NCI-H446 (cell line): Measurements from ENCODE around the gene TMEM236.

Source experiments
- DNase-seq, 2 experiments: peaks; one replicate each; lab custom pipeline; 2025; lab: John Stamatoyannopoulos, UW

Gene TMEM236

DNA sequence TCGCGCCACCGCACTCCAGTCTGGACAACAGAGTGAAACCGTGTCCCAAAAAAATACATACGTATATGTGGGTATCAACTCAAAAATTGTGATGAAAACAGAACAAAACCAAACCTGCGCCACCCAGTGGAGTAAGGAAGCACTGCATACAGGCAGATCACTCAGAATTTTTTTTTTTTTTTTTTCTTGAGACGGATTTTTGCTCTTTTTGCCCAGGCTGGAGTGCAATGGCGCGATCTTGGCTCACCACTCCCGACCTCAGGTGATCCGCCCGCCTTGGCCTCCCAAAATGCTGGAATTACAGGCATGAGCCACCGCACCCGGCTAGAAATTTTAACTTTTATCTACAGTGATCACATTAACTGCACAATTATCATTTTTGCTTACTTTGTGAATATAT is 9.1 kb upstream of the TMEM236 start:
- DNase-seq, result peak; percentile 34 to 67

DNA sequence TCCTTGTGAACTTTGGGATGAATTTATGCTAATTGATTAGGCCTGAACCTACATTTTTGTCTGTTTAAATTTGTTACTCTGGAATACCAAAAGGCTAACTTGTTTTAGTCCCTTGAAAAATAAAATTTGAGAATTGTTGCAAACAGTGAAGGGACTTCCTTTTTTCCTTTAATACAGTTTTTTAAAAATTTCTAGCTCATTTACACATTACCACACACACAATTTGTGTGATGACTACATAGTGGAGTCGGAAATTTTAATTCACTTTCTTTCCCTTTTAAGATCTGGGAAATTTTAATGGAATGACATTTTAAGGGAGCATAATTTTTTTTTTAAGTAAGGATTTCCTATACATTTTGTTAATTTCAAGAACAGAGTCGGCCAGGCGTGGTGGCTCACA is 8.6 kb upstream of the TMEM236 start:
- DNase-seq, result no peak

DNA sequence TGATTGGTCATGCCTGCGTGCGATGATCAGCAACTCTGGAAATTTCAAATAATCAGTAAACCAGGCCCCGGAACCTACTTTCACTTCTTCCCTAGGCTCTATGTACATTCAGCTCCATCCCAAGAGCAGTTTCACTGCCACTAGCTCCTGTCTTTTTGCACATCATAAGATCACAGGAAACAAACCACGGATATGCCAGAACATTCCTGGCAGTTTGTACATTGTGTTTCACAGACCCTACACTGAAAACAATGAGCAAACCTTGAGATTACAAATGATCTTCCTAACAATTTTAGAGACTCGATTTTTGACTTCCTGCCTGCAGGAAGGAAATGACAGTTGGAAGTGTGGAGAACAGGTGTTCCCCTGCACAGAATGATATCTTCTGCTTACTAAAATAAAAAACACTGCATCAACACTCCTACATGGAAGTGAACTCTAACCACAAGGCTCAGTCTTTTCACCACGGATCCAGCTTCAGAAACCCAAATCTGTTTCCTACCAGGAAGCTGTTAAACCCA is 7.6 kb upstream of the TMEM236 start:
- no peak for DNase-seq

- DNase-seq, result peak; percentile 57 to 72
Measured at GRCh38 chr10:17747883-17748550, 4.0 kb upstream of the TMEM236 start.

DNA sequence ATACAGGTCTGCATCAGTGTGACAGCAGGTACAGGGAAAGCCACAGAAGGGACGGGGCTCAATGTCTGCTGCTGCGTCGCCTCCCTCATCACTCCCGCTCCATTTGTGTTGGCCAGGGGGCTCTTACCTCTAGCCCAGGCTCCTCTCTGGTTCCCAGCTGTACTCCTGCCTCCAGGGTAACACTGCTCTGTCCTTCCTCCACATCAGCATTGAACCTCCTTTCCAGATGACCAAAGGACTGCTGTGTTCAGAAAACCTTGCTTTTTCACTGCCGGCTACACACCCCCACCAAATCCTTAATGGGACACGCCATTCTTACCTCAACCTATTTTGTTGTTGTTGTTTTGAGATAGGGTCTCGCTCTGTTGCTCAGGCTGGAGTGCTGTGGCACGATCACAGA is 2.1 kb upstream of the TMEM236 start:
- no peak for DNase-seq

- DNase-seq, result no peak
Measured at GRCh38 chr10:17756557-17757217, 4.7 kb downstream of the TMEM236 start.

- no peak for DNase-seq
Measured at GRCh38 chr10:17758200-17758599, 6.2 kb downstream of the TMEM236 start.

- no peak for DNase-seq
Measured at GRCh38 chr10:17758896-17759295, 6.9 kb downstream of the TMEM236 start.

DNA sequence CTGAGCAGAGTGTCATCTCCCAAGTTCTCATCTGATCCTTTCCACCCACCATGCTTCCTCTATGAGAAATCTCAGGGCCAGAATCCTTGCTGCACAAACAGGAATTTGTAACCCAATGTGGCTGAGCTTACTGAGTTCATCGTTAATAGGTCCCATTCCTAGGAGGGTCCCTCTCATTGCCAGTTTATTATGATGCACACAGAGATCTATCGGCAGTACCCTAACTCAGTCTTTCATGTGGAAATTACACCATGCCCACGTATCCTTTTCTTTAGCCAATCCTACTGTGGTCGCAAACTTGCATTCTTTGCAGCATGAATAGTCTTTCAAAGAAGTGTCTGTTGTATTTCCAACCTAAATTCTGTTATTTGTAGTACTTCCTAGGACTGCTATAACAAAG is 12.1 kb downstream of the TMEM236 start:
- DNase-seq, result no peak

DNA sequence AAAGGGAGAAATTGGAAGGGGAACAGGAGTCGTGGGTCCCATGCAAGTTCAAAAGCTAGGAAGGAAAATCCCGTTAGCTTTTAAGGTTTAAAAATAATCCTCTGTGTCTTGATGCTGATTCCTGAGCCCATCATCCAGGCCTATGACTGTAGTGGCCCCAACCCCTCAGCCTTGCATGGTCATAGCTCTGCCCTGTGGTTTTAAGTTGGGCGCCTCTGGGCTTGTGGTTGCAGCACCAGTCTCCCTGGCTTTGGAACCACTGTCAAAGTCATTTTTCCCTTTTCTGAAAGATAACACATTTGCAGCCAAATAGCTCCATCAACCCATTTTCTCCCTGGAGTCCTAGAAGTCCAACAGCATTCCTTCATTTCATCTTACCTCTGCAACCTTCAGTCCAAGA is 13.6 kb downstream of the TMEM236 start:
- DNase-seq, result no peak

DNA sequence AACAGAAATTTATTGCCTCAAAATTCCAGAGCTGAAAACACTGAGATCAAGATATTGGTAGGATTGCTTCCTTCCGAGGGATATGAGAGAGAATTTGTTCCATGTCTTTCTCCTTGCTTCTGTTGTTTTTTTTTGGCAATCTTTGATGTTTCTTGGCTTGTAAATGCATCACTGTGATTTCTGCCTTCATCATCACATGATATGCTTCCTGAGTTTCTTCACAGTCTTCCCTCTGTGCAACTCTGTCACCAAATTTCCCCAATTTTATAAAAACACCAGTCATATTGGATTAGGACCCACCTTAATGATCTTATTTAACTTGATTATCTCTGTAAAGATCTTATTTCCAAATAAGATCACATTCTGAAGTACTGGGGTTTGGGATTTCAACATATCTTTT is 14.7 kb downstream of the TMEM236 start:
- no peak for DNase-seq

GRCh38 chr10:17768496-17768895 is 16.5 kb downstream of the TMEM236 start:
- no peak for DNase-seq

DNA sequence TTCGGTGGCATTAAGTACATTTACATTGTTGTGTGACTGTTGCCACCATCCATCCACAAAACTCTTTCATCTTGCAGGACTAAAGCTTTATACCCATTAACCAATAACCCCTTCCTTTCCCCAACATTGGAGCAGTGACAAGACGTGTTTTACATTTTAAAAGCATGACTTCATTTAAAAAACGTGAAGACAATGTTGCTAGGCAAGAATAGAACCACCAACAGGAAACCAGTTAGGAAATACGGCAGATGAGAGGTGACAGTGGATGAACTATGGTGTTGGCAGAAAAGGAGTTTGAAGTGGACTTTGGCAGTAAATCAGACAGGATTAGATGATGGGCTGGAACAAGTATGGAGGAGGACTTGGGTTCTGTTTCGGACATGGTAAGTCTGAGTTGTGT is 17.0 kb downstream of the TMEM236 start:
- DNase-seq, result no peak

- no peak for DNase-seq
Measured at GRCh38 chr10:17771017-17771416, 19.0 kb downstream of the TMEM236 start.

DNA sequence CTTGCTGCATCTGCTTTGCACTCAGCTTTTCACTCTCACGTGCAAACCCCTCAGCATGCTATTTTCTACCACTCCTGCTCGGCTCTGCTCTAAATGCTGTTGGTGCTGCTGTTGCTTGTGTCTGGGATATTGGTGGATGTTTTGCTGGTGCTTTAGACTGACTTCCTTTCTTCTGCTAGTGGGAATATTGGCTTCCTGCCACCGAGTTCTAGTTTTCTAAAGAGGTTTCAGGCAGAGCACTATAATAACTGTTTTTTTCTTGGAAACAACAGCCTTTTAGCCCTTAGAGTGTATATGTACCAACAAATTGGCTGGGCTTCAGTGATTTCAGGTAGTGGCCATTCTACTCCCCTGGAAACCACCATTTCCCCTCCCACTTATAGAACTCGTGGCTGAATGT is 27.8 kb downstream of the TMEM236 start:
- peak in 1 of 2 experiments; percentile 32 for DNase-seq

- DNase-seq, result peak in 1 of 2 experiments; percentile 28
Measured at GRCh38 chr10:17780727-17781126, 28.7 kb downstream of the TMEM236 start.

DNA sequence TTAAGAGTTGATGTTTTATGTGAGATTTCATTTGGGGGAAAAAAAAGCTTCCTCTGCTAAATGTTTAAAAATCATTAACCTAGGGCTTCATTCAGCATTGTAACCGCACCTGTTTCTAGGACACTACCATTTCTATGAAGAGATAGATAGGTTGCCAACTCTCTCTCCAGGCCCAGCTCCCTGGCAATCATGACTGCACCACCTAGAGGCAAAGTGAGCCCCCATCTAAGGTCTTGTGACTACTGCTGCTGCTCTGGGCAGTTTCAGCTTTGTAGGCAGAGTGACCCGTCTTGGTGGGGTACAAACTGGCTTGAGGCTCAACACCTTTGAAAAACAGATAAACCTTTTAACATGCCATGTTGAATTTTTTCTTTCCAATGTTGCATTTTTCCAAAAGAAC is 29.9 kb downstream of the TMEM236 start:
- DNase-seq, result peak in 1 of 2 experiments; percentile 30

DNA sequence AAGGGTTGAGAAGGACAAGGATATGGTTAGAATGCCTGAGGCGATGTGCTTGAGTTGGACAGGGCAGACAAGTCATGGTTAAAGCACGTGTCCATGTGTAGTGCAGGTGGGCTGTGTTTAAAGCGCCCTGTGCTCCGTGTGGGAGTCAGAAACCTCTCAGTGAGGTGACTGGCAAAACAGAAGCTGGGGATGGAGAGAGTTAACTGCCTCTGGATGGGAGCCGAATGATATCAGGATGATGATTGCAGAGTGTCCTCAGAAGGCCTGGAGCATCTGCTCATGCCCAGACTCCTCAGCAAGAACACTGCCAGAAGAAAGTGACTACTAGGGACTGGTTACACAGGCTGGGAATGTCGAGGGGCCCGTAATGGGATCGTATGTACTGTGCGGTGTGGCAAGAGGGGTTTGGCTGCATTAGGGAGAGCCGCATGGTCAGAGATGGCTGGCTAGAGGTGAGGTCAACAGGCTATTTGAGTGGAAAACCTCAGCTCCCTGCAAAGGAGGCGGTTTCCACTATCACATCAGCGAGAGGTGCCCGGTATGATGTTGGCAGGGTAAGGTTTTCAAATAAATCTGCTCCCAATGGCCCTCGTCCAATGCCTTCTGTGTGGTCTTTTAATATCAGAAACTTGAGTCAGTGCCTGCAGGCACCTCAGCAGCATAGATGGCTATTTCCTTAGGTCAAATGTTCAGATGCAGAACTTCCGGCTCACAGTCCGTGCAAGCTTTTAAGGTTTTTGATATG is 31.1 kb downstream of the TMEM236 start:
- peak; percentile 91 to 92 for DNase-seq

DNA sequence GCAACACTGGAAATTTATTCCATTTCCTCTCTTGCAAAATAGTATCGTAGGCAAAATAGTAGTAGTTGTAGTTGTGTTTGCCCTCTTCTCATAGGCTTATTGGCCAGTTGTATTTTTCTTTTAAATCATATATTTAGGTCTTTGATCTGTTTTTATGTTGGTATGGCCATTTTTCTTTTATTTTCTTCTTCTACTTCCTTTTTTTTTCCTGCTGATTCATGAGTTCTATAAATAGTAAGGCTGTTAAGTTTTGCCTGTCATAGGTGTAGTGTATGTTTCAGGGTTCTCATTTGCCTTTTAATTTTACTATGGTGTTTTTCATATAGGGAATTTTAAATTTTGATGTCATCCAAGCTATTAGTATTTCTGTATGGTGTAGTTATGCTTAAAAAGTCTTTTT is 31.8 kb downstream of the TMEM236 start:
- DNase-seq, result no peak

DNA sequence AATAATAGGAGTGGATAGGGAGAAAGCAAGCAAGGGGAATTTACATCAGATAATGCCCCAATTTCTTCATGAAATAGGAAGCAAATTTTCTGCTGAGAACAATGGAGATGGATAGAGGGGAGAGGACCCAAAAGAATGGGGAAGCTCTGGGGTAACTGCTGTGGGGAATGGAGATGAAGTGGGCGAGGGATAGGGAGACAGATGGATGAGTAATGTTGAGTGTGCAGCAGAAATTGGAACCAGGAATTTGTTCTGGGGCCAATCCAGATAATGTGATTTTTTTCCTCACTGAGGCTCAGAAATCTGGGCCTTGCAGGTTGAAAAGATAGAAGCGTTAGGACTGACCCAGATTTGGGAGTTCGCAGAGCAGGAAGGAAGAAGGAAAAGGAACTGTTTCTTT is 32.7 kb downstream of the TMEM236 start:
- peak; percentile 62 to 77 for DNase-seq

DNA sequence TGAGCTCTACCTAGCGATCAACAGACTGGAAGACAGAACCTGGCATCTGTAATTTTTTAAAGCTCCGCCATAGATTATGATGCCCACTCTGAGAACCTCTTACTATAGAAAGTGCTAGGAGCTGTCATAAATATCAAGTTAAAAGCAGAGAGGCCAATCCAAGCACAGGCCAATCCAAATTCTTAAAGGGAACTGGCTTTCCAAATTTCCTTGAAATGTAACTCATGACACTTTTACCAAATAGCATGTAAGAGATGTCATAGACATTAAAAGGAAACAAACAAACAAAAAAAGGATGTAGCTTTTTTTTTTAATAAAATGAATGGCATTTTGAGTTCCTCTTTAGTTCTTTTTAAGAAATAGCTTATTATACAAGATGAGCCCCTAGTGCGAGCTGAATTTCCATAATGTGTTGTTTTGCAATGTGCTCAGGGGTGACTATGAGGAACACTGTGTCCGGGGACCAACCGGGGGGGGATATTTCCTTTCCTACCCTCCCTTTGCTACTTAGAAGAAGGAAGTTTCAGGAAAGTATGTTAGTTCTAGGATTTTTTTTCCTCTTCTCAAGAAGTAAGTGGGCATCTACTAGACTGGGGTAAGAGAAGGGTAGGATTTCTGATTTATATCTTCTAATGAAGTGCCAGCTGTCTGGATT is 33.4 kb downstream of the TMEM236 start:
- peak in 1 of 2 experiments; percentile 67 for DNase-seq
